Adrenal gland (tissue), 12 donors: ENCODE data around the gene MAML3. TPM values are rescaled to one million over a fixed set of nuclear protein-coding genes. Genes with fewer than 3 reads are reported as not detected.

ENCODE experiments used
- DNase-seq, 7 donors: peaks; one replicate each; pipeline ENCODE4 v3.0.0-alpha.2; 2019 to 2020
- H3K27ac ChIP-seq, 5 donors: fragments of 200-600 bp; sonication (generic) in 4 of 5; 1 replicate in 3 of 5; 2 replicates in 2 of 5; pipeline versions ENCODE4 v1.5.1 to v1.8.0; 2016 to 2020; ENCODE audit warnings: mild to moderate bottlenecking in 1 of 5
- H3K27me3 ChIP-seq: fragments of 200-600 bp; 2 replicates; pipeline ENCODE4 v1.8.0; 2021
- H3K36me3 ChIP-seq, 2 donors: fragments of 200-600 bp; replicated peaks in 1 of 2; 1 replicate in 1 of 2; 2 replicates in 1 of 2; pipeline versions ENCODE4 v1.5.1 to v1.8.0; 2018 to 2022
- H3K4me1 ChIP-seq, 2 donors: fragments of 200-600 bp; replicated peaks in 1 of 2; 1 replicate in 1 of 2; 2 replicates in 1 of 2; pipeline versions ENCODE4 v1.5.1 to v1.8.0; 2018 to 2021
- H3K4me3 ChIP-seq, 4 donors: fragments of 200-600 bp; sonication (generic) in 3 of 4; one replicate each; pipeline ENCODE4 v1.5.1; 2016 to 2018
- H3K9me3 ChIP-seq, 3 donors: fragments of 200-600 bp; sonication (generic) in 1 of 3; replicated peaks in 1 of 3; 1 replicate in 2 of 3; 2 replicates in 1 of 3; pipeline versions ENCODE4 v1.5.1 to v1.8.0; 2016 to 2021
- POLR2A ChIP-seq, 2 donors: fragments of 450-650 bp; IDR thresholded peaks; one replicate each; pipeline ENCODE4 v1.6.1; 2017; ENCODE audit warnings: antibody characterized with exemption in 2 of 2, mild to moderate bottlenecking in 2 of 2, moderate library complexity in 1 of 2
- WGBS, 4 donors: extraction: QIAGEN DNeasy Blood & Tissue Kit in 2 of 4; methylation state at CpG; one replicate each; pipeline versions ENCODE4 v1.1.5 to v1.1.7; 2013 to 2017; 5-methylcytosine and 5-hydroxymethylcytosine counted together
- intact Hi-C, 2 donors: fragments of 100-400 bp; cut with DNase I; formaldehyde crosslinking; loops; one replicate each; pipeline versions ENCODE4 v1.14.1 to v1.15.0; 2022 to 2023
- polyA plus RNA-seq, 3 donors: library from polyadenylated mRNA; stranded (reverse); fragments of 200-250 nt in 2 of 3; fragments of 350-450 nt in 1 of 3; fragmentation: Illumina TruSeq in 1 of 3; extraction: RNeasy Lipid Tissue Mini Kit (QIAGEN cat#74804) in 1 of 3; gene quantifications; one replicate each; pipeline ENCODE4 v1.2.3, GENCODE V29; 2013 to 2014
- total RNA-seq, 9 donors: library from RNA; depleted of rRNA in 4 of 9; stranded (reverse); fragments of >200 nt in 4 of 9; fragments of 120-200 nt in 1 of 9; fragmentation: NEBNext Ultra II Directional in 1 of 9; extraction: Animal tissue kit (Norgen Biotek cat#: 25700) in 1 of 9; gene quantifications; one replicate each; pipeline versions ENCODE4 v1.1.0 to v1.2.4, GENCODE V29; 2013 to 2023
- TF ChIP-seq, protein P1 (sequence below), 6 experiments: fragments of 450-650 bp in 4 of 6; fragments of 200-600 bp in 2 of 6; sonication (generic) in 1 of 6; IDR thresholded peaks; 1 replicate in 5 of 6; 2 replicates in 1 of 6; pipeline versions ENCODE4 v1.5.1 to v1.8.0; 2016 to 2021; ENCODE audit warnings: antibody characterized with exemption in 6 of 6, mild to moderate bottlenecking in 2 of 6, moderate library complexity in 1 of 6
- donor health status: healthy with polysubstance abuse.
- donor health status: Bipolar disorder and iron deficiency.
- donor health status: DM: yes; HTN: yes; CAD: no.
- donor health status: DM: no; HTN: no; CAD: no.
- donor health status: DM: no; HTN: no; CAD: no.
- donor health status: DM: yes; HTN: yes; CAD: no.

Gene MAML3
- total and polyA plus RNA-seq, 12 donors = 2.0 to 15.9 (median 8.4) TPM

DNA sequence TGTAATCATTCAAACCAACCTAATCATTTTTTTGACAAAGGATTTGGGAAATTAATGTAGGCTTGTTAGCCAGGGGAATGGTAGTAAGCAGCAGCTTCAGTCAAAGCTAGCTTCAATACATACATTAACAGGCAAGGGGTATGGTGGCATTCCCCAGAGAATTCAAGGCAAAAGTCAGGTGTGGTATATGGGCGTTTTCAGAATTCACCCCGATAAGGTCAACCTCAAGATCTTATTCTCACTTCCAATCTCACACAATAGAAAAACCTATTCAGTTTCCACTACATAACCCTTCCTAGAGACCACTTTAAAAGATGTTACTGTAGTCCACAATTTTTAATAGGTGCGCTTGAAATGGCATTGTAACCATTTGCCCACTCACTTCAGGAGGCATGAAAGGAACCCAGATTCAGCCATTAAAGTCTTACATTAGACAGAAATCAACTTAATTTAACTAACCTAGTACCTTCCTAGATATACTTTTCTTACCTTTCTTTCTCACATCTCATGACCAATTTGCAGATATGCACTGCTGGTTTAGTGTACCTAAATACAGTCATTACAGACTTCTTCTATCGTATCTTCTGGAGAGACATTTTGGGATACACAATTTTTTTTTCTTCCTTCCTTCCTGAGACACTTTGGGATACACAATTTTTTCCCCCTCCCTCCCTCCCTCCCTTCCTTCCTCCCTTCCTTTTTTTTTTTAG is 34.9 kb downstream of the MAML3 start:
- 86 to 94% (median 92%) methylated on average over 4 of the region's 4 CpGs for WGBS, 4 donors
- H3K36me3 ChIP-seq = no peaks in the 10 kb centered on the region
- no peak for DNase-seq
- no peaks in the 10 kb centered on the region for H3K27me3 ChIP-seq
- no peak overlapping the region for H3K4me3 ChIP-seq
- no peaks in the 10 kb centered on the region for H3K4me1 ChIP-seq
- intact Hi-C loops = no loop called here
- no peak for TF ChIP-seq POLR2A (IDR thresholded peaks at IDR 0.05)
- TF ChIP-seq, protein P1, sequence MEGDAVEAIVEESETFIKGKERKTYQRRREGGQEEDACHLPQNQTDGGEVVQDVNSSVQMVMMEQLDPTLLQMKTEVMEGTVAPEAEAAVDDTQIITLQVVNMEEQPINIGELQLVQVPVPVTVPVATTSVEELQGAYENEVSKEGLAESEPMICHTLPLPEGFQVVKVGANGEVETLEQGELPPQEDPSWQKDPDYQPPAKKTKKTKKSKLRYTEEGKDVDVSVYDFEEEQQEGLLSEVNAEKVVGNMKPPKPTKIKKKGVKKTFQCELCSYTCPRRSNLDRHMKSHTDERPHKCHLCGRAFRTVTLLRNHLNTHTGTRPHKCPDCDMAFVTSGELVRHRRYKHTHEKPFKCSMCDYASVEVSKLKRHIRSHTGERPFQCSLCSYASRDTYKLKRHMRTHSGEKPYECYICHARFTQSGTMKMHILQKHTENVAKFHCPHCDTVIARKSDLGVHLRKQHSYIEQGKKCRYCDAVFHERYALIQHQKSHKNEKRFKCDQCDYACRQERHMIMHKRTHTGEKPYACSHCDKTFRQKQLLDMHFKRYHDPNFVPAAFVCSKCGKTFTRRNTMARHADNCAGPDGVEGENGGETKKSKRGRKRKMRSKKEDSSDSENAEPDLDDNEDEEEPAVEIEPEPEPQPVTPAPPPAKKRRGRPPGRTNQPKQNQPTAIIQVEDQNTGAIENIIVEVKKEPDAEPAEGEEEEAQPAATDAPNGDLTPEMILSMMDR (IDR thresholded peaks at IDR 0.05) = no peak
- H3K27ac ChIP-seq = no peak overlapping the region
- H3K9me3 ChIP-seq = no peaks in the 10 kb centered on the region

- TF ChIP-seq, protein P1 (IDR thresholded peaks at IDR 0.05) = no peak
- TF ChIP-seq POLR2A (IDR thresholded peaks at IDR 0.05) = no peak
- Histone ChIP-seq H3K4me1 (no peaks in the 10 kb centered on the region), H3K27ac (no peak overlapping the region), H3K36me3 (no peaks in the 10 kb centered on the region), H3K9me3 (no peaks in the 10 kb centered on the region), H3K4me3 (no peak overlapping the region), H3K27me3 (no peaks in the 10 kb centered on the region)
- no peak for DNase-seq
- 95 to 98% (median 96%) methylated on average over 5 of the region's 5 CpGs for WGBS, 4 donors
- intact Hi-C loops = no loop called here
Observed at GRCh38 chr4:140117947-140118346, 36.0 kb downstream of the MAML3 start.

DNA sequence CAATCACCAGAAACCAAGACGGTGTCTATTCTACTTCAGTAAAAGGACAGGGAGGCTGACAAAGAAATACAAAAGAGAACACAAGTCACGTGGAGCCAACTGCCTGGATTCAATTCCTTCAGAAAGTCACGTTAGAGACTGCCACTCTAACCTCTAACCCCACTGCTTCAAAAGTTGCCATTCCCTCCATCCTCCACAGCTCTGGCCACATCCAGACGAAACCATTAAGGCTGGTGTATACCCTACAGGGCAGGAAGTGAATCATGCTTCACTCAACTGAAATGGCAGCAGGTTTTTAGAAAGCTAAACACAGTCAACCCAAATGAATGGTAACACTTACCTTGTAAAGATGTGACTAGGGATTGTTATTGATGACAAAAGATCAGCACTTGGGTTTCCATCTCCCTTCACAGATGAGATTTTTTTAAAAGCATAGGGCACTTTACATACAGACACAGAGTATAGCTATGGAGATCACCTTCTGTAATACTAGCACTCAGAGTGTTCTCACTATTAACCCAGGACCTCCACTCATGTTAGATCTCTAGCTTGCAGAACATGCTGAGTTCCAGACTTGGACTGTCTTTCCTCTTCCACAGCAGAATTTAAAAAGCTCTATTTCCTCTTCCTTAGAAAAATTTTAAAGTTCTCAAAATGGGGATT is 37.4 kb downstream of the MAML3 start:
- Histone ChIP-seq H3K9me3 (no peaks in the 10 kb centered on the region), H3K27me3 (no peaks in the 10 kb centered on the region), H3K4me1 (no peaks in the 10 kb centered on the region), H3K27ac (no peak overlapping the region), H3K4me3 (no peak overlapping the region), H3K36me3 (no peaks in the 10 kb centered on the region)
- 64 to 75% (median 73%) methylated on average over 4 of the region's 4 CpGs for WGBS, 4 donors
- intact Hi-C loops = no loop called here
- DNase-seq = no peak
- TF ChIP-seq POLR2A (IDR thresholded peaks at IDR 0.05) = no peak
- TF ChIP-seq, protein P1 (IDR thresholded peaks at IDR 0.05) = no peak

DNA sequence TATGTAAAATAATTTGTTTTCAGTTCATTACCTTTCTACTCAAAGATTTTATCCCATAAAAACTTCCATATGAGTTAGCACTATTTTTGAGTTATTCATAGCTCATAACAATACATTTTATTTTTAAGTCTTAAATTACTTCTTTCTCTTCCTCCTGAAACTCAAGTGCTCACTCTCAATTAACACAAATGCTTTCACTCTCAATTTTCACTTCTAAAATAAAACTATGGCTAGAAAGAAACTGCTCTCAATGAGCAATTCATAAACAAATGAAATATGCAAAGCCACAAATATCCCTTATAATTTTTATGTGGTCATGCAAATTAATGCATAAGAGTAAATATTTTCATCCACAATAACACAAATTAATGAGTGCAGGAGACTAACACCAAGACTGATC is 38.8 kb downstream of the MAML3 start:
- Histone ChIP-seq H3K27me3 (no peaks in the 10 kb centered on the region), H3K4me1 (no peaks in the 10 kb centered on the region), H3K9me3 (no peaks in the 10 kb centered on the region), H3K27ac (no peak overlapping the region), H3K4me3 (no peak overlapping the region), H3K36me3 (no peaks in the 10 kb centered on the region)
- TF ChIP-seq POLR2A (IDR thresholded peaks at IDR 0.05) = no peak
- TF ChIP-seq, protein P1 (IDR thresholded peaks at IDR 0.05) = no peak
- DNase-seq = no peak
- intact Hi-C loops = no loop called here
